Colonic mucosa (tissue), 4 donors: ENCODE results near the gene CADM2. TPM values are rescaled to one million over a fixed set of nuclear protein-coding genes. Genes with fewer than 3 reads are reported as not detected.

Experiments used
- DNase-seq: peaks from one replicate; pipeline ENCODE4 v3.0.0-alpha.2; 2020
- H3K27ac ChIP-seq: fragments of 200-600 bp; one replicate; pipeline ENCODE4 v1.8.0; 2021
- H3K27me3 ChIP-seq: fragments of 200-600 bp; one replicate; pipeline ENCODE4 v1.8.0; 2021
- H3K36me3 ChIP-seq: fragments of 200-600 bp; one replicate; pipeline ENCODE4 v1.8.0; 2021
- H3K4me1 ChIP-seq: fragments of 200-600 bp; one replicate; pipeline ENCODE4 v1.8.0; 2021; ENCODE audit warnings: mild to moderate bottlenecking
- H3K4me3 ChIP-seq: fragments of 200-600 bp; one replicate; pipeline ENCODE4 v1.8.0; 2021
- H3K9ac ChIP-seq, 2 donors: one replicate each; pipeline ENCODE4 v1.7.0; 2013; ENCODE audit warnings: control low read depth in 2 of 2, low read depth in 2 of 2, low read length in 2 of 2
- H3K9me3 ChIP-seq: fragments of 200-600 bp; one replicate; pipeline ENCODE4 v1.8.0; 2021
- intact Hi-C: fragments of 100-400 bp; cut with DNase I; formaldehyde crosslinking; loops from one replicate; pipeline ENCODE4 v1.14.1; 2022
- total RNA-seq, 2 donors: library from RNA; stranded (reverse); fragmentation: NEBNext Ultra II Directional in 1 of 2; extraction: Animal tissue kit (Norgen Biotek cat#: 25700) in 1 of 2; gene quantifications; one replicate each; pipeline ENCODE4 v1.2.1, GENCODE V29; 2021
- TF ChIP-seq, protein P1 (sequence below): fragments of 200-600 bp; IDR thresholded peaks from one replicate; pipeline ENCODE4 v1.8.0; 2022; ENCODE audit warnings: antibody characterized with exemption, mild to moderate bottlenecking
- donor health status: healthy.
- donor health status: DM: no; HTN: no; CAD: no.
- donor health status: DM: no; HTN: no; CAD: no.

Gene CADM2
- total RNA-seq, 2 donors from 2014 or later = 1.2 to 2.8 TPM

DNA sequence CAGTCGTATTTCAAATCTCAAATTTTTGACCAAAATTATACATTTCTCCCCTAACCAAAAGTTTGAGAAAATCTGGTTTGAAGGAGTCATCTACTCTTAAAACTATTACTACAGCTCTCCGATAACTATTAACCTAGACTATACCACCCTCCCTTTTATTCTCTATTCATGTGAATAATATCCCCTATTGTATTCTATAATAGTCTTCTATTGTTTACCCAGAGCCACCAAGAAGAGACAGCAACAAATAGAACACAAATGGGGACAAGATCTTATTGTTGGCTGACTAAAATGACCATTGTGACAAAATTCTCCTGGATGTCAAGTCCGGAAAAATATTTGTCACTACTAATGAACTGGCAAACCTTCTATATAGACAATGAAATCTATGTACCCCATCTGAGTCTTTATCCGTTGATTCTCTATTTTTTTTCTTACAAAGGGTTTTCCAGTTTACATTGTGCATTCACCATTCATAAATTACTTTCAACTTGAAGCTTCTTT is 618.0 kb downstream of the CADM2 start:
- Histone ChIP-seq H3K36me3 (no peaks in the 10 kb centered on the region), H3K4me3 (no peak overlapping the region), H3K27ac (no peak overlapping the region), H3K27me3 (no peaks in the 10 kb centered on the region), H3K9ac (no peak overlapping the region), H3K9me3 (no peaks in the 10 kb centered on the region), H3K4me1 (no peaks in the 10 kb centered on the region)
- TF ChIP-seq, protein P1, sequence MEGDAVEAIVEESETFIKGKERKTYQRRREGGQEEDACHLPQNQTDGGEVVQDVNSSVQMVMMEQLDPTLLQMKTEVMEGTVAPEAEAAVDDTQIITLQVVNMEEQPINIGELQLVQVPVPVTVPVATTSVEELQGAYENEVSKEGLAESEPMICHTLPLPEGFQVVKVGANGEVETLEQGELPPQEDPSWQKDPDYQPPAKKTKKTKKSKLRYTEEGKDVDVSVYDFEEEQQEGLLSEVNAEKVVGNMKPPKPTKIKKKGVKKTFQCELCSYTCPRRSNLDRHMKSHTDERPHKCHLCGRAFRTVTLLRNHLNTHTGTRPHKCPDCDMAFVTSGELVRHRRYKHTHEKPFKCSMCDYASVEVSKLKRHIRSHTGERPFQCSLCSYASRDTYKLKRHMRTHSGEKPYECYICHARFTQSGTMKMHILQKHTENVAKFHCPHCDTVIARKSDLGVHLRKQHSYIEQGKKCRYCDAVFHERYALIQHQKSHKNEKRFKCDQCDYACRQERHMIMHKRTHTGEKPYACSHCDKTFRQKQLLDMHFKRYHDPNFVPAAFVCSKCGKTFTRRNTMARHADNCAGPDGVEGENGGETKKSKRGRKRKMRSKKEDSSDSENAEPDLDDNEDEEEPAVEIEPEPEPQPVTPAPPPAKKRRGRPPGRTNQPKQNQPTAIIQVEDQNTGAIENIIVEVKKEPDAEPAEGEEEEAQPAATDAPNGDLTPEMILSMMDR = no peak
- intact Hi-C loops = loop anchor here (5.0 kb wide), 1 partner anchor 1029 kb away; no protein-coding TSS in a partner anchor
- DNase-seq = no peak

DNA sequence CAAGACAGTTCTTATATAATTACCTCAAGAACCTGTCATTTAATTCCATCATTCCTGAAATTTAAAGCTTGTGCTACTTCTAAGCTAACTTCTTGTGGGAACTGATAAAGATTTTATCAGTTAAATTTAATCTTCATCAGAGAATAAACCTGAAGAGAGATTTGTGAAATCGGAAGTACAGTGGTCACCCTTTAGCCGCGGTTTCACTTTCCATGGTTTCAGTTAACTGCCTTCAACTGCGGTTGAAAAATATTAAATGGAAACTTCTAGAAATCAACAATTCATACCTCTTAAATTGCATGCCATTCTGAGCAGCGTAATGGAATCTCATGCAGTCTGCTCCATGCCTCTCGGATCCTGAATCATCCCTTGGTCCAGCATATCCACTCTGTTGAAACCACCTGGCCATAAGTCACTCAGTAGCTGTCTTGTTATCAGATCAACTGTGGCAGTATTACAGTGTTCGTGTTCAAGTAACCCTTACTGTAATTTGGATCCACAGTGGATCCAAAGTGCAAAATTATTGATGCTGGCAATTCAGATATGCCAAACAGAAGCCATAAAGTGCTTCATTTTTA is 626.1 kb downstream of the CADM2 start:
- no peak overlapping the region for H3K9ac ChIP-seq
- no peak for DNase-seq
- H3K27me3 ChIP-seq = no peaks in the 10 kb centered on the region
- H3K27ac ChIP-seq = no peak overlapping the region
- TF ChIP-seq, protein P1 = no peak
- no peaks in the 10 kb centered on the region for H3K36me3 ChIP-seq
- intact Hi-C loops = no loop called here
- H3K9me3 ChIP-seq = no peaks in the 10 kb centered on the region
- no peaks in the 10 kb centered on the region for H3K4me1 ChIP-seq
- no peak overlapping the region for H3K4me3 ChIP-seq

DNA sequence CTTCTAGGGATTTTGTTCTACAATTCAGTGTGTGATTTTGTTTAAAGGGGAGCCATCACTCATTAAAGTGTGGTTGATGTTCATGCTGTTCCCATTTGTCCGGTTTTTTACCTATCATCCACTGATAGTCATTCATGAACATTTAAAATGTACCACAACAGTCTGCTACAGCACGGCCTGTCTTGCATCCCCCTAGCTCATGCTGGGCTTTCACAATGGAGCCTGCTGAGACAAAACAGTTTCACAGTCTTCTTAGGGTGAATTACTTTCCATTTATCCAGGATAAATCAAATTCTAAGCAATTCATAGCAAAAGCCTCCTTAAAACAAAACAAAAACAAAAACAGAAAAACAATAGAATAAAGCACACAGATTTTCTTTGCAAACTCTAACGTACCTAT is 627.2 kb downstream of the CADM2 start:
- no peak overlapping the region for H3K4me3 ChIP-seq
- no peak for DNase-seq
- no peaks in the 10 kb centered on the region for H3K9me3 ChIP-seq
- H3K4me1 ChIP-seq = no peaks in the 10 kb centered on the region
- intact Hi-C loops = no loop called here
- no peaks in the 10 kb centered on the region for H3K36me3 ChIP-seq
- H3K27ac ChIP-seq = no peak overlapping the region
- TF ChIP-seq, protein P1 = no peak
- H3K9ac ChIP-seq = no peak overlapping the region
- H3K27me3 ChIP-seq = no peaks in the 10 kb centered on the region

DNA sequence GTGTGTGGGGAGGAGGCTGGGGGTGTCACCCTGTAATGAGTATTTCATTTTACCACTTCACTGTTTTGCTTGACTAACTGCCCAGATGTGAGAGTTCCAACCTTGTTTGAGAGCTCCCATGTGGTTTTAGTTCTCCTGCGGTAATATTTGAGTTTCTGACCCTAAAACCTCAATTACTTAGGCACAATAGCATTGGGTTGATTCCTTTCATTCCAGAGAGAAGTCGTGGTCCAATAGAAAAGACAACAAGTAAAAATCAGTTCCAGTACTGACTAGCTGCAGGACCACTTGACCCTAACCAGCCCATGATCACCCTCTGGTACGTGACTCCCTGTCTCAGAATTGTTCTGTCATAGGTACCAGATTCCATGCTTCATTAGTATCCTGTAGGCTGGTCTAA is 630.4 kb downstream of the CADM2 start:
- intact Hi-C loops = no loop called here
- TF ChIP-seq, protein P1 = no peak
- H3K9ac ChIP-seq = no peak overlapping the region

DNA sequence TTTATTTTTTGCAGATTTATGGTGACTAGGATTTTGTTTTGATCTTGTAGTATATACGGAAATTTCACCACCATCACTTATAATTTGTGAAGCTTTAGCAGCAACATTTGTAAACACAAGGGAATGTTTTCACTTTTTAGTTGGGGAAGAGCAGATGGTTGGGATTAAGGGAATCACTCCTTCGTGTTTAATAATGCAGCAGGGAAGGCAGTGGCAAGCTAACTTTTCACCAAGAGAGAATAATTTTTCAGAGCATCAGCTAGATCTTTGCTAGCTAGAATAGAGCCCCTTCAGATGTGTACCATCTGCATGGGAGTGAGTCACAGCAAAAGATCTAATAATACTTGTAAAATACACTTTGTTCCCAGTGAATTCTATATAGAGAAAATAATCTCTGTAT is 632.7 kb downstream of the CADM2 start:
- TF ChIP-seq, protein P1 = no peak
- Histone ChIP-seq H3K4me1 (no peaks in the 10 kb centered on the region), H3K9me3 (no peaks in the 10 kb centered on the region), H3K4me3 (no peak overlapping the region), H3K27me3 (no peaks in the 10 kb centered on the region), H3K9ac (no peak overlapping the region), H3K36me3 (no peaks in the 10 kb centered on the region), H3K27ac (no peak overlapping the region)
- DNase-seq = no peak
- intact Hi-C loops = no loop called here

More for the DNA sequence above, 630.4 kb downstream of the CADM2 start:
- DNase-seq = no peak
- no peaks in the 10 kb centered on the region for H3K27me3 ChIP-seq
- no peaks in the 10 kb centered on the region for H3K36me3 ChIP-seq
- H3K4me1 ChIP-seq = no peaks in the 10 kb centered on the region
- H3K9me3 ChIP-seq = no peaks in the 10 kb centered on the region
- H3K27ac ChIP-seq = no peak overlapping the region
- H3K4me3 ChIP-seq = no peak overlapping the region
